Stimulated activated CD8-positive, alpha-beta memory T cell treated with anti-CD3 and anti-CD28 coated beads, Interleukin-12 subunit alpha, Interleukin-12 subunit beta, amount 100 ng/mL, for 24 hours (primary cell): ENCODE results near the gene CETP.
A peak's percentile ranks its signal among the peaks of the same experiment; 100 is the strongest.
"Not testable (repeated sequence)": the region's sequence is repeated elsewhere in the genome, so short reads cannot be mapped to it uniquely, and the experiment has no call there.

Source experiments
- DNase-seq: peaks from one replicate; pipeline ENCODE4 v3.0.0-alpha.2; 2020; ENCODE audit errors: extremely low read depth

CETP gene

DNA sequence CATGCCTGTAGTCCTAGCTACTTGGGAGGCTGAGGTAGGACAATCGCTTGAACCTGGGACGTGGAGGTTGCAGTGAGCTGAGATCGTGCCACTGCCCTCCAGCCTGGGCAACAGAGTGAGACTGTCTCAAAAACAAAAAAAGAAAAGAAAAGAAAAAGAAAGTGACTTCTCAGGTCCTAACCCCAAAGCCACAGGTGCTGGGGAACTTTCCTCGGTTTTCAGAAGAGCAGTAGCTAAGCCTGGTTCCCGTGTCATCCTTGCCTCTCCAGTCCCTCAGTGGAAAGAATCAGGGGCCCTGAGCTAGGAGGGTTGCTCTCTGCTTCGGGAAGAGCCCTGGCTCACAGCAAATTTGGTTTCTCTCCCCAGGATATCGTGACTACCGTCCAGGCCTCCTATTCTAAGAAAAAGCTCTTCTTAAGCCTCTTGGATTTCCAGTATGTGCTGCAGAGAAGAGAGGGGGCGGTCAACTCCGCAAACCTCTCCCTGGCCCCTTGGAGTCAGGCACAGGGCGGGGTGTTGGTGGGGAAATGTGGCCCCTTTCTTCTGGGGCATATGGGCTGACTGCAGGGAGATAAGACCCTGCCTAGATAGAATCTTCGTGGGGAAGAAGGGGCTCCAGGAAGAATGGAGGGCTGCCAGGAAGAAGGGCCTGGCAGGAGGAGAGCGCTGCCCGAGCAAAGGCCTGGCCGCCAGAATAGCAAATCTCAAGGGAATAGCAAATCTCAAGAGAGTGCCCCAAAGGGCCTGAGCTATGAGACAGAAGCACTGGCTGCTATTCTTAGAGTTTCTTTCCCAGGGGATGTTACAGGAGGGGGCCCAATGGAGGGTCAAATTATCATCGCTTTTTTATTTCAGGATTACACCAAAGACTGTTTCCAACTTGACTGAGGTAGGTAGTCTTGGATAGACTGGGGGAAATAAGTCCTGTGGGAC lies 19.3 kb downstream of the CETP start:
- no peak for DNase-seq

DNA sequence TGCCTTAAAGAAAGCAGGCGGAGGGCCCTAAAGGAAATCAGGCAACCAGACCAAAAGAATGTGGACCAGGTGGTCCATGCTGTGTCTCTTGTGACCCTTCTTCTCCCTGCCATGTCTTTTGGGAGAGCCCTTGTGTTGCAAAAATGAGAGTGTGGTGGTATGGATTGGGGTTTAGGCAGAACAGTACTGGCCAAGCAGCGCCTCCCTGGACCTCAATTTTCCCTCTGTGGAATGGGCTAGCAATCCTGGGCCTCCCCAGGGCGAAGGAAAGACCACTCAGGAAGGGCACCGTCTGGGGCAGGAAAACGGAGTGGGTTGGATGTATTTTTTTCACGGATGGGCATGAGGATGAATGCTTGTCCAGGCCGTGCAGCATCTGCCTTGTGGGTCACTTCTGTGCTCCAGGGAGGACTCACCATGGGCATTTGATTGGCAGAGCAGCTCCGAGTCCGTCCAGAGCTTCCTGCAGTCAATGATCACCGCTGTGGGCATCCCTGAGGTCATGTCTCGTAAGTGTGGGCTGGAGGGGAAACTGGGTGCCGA lies 20.1 kb downstream of the CETP start:
- no peak for DNase-seq

GRCh38 chr16:56982695-56983094 lies 20.9 kb downstream of the CETP start:
- no peak for DNase-seq

GRCh38 chr16:56983211-56983751 lies 21.5 kb downstream of the CETP start:
- no peak for DNase-seq

GRCh38 chr16:56984639-56985038 lies 22.9 kb downstream of the CETP start:
- DNase-seq, result no peak

DNA sequence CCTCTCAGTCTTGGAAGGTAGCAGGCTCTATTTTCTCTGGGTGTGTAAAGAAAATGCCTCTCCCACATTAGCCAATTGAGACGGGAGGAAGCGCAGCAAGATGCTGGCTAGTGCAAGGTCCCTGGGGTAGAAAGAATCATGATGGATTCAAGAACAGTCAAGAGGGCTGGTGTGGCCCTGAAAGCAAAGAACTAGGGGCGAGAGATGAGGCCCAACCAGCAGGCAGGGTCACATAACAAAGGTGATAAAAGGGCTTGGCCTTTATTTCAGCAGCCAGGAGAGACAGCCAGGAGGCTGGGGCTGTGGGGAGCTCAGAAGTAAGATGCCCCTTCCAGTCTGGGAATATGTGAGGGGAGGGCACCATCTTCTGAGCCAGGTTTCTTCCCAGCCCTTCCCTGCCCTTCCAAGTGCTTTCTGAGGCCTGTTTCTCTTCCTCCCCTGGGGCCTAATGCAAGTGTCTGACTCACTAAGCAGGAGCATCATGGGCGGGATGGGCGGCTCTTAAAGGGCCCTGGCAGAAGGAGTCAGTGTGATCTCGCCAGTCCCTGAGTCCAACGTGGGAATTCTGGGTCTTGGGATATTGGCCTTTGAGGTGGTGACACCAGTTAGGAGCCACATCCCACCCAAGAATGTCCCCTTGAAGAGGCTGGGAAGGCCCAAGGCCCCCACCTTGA lies 23.7 kb downstream of the CETP start:
- no peak for DNase-seq

DNA sequence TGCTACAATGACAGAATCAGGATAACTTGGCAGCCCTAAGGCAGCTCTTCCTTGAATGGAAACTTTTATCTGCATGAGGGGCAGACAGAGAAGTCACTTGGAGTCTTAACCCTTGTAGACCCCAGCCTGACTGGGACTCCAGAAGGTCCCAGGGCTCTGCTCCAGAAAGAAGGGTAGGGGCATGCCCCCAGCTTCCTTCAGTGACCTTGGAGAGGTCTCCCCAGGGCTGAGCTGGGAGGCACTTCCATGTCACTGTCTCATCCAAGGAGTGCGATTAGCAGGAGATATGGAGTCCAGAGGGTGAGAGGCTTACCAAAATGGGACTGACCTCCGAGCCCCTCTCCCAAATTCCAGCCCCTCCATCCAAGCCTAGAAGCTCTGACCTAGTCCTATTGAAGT lies 24.2 kb downstream of the CETP start:
- no peak for DNase-seq

DNA sequence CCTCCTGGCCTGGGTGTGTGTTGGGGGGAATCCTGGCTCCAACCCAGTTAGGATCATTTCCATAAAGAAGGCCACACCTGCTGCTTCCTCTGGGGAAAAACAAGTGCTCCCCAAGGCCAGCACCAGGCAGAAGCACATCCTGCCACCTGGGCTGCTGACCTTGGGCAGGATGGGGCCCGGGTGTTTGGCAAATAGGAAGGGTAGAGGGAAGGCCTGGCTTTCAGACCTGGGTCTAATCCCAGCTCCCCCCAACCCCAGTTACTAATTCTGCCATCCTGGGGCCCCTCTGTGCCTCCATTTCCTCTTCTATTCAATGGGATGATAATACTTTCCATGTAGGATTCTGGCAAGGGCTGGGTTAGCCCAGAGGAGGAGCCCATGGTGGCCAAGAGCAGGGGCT lies 24.6 kb downstream of the CETP start:
- no peak for DNase-seq

DNA sequence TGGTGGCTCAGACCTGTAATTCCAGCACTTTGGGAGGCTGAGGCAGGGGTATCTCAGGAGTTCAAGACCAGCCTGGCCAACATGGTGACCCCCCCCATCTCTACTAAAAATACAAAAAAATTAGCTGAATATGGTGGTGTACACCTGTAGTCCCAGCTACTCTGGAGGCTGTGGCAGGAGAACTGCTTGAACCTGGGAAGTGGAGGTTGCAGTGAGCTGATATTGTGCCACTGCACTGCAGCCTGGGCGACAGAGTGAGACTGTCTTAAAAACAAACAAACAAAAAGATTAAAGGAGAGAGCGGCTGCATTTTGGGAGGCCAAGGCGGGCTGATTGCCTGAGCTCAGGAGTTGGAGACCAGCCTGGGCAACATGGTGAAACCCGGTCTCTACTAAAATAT lies 25.2 kb downstream of the CETP start:
- DNase-seq, result not testable (repeated sequence)

GRCh38 chr16:56987692-56988091 lies 25.9 kb downstream of the CETP start:
- no peak for DNase-seq

GRCh38 chr16:56988161-56988947 lies 26.6 kb downstream of the CETP start:
- DNase-seq, result no peak

- DNase-seq, result peak; percentile 80
These were observed 27.5 kb downstream of the CETP start, which contains the start of gene NLRC5 for GRCh38 chr16:56988948-56989945. Gene NLRC5 (plus strand): TSS chr16:56989557. CDS start chr16:57020713, 31,156 bp downstream.

DNA sequence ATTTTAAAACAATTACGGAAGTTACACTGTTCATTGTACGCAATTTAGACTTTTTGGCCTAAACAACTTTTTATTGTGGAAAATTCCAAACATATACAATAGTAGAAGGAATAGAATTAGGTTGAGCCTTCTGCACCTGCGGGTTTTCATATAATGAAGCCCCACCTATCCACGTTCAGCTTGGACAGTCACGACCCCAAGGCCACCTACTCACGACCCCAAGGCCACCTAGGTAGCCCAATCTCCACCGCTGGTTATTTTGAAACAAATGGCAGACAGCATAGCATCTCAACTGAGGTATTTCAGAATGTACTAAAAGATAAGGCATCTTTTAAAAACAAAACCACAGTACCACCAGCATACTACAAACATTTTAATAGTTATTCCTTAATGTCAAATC lies 28.2 kb downstream of the CETP start:
- DNase-seq, result no peak

DNA sequence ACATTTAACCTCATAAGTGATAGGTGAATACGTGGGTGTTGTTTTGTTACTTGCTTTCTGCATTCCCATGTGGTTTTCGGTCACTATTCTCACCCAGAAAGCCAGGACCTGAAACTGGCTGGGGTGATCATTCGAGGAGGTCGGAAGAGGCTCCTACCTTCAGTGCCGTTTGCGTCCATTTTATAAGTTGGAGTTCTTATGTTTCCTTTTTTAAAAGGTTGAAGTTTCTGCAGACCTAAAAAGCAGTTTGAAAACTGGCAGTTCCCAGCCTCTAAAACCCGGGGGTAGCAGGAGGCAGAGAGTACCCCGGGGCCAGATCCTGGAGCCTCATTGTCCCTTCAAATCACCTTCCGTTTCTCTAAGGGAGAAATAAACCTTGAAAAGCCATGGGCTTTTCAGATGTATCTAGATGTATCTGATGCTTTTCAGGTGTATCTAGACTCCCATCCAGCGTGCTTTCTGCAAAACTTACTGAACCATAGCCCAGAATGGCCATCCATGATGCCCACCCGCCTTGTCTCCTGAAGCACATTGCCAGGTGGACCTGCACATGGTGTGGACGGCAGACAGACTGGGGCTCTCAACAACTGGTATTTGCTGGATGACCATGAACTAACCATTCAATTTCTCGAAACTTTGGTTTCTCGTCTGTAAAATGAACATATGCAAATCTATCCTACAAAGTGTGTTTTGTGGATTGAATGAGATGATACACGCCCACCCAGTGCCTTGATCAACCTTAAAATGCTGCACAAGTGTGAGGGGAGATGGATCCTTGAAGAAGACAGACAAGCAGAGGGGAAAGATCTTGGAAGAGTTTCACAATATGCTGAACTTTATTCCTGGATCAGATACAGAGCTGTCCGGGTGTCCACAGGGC lies 28.9 kb downstream of the CETP start:
- DNase-seq, result no peak

- DNase-seq, result not testable (repeated sequence)
These were observed 30.7 kb downstream of the CETP start for GRCh38 chr16:56992431-56992830.

- DNase-seq, result no peak
These were observed 31.5 kb downstream of the CETP start for GRCh38 chr16:56993204-56993603.

GRCh38 chr16:56994311-56994710 lies 32.6 kb downstream of the CETP start:
- DNase-seq, result no peak

DNA sequence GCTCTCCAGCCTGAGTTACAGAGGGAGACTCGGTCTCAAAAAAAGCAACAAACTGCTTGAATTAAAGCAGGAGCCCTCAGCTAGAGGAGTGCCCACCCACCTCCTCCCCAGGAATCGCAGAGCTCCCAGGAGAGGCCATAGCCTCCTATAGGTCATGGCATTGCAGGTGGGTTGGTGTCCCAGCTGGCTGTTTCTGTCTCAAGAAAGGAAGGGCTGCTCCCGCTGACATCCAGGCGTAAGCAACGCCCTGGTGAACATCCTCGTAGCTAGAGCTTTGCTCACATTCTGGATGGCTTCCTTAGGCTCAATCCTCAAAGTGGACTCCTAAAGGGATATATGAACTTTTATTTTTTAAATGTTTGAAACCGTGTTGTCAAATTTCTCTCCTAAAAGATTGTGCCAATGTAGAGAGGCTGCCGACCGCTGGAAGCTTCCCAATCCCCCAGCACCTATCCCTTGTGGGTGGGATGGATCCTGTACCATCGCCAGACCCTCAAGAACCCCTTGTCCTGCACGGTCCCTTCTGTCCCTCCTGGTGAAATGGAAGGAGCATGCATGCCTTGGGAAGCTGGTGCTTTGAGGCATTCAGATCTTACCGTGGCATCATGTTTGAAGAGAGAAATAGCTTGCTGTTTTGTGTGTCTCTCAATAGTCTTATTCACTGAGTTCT lies 33.5 kb downstream of the CETP start:
- no peak for DNase-seq

GRCh38 chr16:56997264-56997663 lies 35.5 kb downstream of the CETP start:
- no peak for DNase-seq
